Measurements from ENCODE around the gene CABP7. TPM values are rescaled to one million over a fixed set of nuclear protein-coding genes. Genes with fewer than 3 reads are reported as not detected.

The CABP7 gene
- total and polyA plus RNA-seq, 2 experiments from 2014 or later, result 0.06 to 0.24 TPM

DNA sequence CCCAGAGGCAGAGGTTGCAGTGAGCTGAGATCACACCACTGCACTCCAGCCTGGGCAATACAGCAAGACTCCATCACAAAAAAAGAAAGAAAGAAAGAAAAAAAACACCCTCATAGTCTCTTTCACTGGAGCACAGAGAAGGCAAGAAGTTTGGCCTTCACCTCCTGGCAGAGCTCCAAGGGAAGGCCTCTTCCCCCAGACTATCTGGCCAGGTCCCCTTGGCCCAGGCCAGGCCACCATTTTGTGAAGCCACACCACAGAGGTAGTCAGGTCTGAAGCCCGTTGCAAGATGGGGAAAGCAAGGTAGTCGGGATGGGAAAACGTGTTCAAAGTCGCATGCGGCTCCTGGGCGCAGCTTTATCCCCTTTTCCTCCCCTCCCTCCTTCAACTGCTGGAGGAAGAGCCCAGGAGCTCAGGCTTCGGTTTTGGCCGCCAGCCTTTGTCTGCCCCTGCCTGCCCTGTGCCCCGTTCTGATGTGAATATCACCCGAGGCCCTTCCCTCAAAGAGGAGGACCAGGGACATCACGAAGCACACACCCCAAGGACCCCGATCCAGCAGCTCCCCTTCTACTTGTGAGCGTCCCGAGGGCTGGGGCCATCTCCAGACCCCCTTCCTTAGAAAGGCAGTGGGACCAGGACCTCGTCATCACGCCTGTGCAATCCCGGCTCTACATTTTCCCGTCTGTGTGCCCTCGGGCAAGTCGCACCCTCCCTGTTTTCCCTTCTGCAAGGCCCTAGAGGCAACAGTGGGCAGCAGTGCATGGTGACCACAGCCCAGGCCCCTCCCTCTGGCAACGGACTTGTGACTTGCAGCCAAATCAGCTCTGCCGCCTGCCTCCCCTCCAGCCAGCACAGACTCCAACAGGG lies 17.7 kb downstream of the CABP7 start (continued):
- TF ChIP-seq, protein P1, sequence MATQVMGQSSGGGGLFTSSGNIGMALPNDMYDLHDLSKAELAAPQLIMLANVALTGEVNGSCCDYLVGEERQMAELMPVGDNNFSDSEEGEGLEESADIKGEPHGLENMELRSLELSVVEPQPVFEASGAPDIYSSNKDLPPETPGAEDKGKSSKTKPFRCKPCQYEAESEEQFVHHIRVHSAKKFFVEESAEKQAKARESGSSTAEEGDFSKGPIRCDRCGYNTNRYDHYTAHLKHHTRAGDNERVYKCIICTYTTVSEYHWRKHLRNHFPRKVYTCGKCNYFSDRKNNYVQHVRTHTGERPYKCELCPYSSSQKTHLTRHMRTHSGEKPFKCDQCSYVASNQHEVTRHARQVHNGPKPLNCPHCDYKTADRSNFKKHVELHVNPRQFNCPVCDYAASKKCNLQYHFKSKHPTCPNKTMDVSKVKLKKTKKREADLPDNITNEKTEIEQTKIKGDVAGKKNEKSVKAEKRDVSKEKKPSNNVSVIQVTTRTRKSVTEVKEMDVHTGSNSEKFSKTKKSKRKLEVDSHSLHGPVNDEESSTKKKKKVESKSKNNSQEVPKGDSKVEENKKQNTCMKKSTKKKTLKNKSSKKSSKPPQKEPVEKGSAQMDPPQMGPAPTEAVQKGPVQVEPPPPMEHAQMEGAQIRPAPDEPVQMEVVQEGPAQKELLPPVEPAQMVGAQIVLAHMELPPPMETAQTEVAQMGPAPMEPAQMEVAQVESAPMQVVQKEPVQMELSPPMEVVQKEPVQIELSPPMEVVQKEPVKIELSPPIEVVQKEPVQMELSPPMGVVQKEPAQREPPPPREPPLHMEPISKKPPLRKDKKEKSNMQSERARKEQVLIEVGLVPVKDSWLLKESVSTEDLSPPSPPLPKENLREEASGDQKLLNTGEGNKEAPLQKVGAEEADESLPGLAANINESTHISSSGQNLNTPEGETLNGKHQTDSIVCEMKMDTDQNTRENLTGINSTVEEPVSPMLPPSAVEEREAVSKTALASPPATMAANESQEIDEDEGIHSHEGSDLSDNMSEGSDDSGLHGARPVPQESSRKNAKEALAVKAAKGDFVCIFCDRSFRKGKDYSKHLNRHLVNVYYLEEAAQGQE (IDR thresholded peaks at IDR 0.05; ENCODE audit: unreplicated experiment), result no peak

DNA sequence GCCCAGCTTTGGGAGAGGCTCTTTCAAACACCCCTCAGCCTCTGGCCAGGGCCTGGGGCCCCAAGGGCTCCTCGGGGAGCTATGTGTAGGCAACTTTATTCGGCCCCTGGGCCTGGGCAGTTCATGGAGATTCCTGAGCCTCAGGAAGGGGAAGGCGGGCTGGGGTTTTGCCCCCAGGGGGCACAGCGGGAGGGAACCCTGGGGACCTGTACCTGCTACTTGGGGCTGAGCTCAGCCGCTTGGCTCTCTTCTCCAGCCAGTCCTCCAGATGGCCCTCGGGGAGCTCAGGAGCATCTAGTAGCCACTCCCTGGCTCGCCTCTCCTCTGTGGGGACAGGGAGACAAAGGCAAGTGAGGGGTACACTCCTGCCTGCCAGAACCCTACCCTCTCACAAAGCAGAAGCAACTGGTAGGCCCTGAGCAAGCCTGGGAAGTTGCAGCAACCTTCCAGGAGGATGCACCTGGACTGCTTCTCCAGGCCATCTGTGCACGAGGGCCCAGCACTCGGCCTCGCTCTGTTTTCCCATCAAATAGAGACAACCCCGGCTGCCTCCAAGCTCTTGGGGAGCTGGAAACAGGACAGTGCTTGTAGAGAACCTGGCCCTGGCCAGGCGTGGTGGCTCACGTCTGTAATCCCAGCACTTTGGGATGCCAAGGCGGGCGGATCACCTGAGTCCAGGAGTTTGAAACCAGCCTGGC lies 18.5 kb downstream of the CABP7 start:
- Mint-ChIP-seq H3K9me3 (0 out of 3 replicates have a peak, but pooled peaks cover 2% of the 10 kb centered on the region), H3K27ac (no peak overlapping the region), H3K36me3 (ENCODE audit: low read depth) (peaks cover 3% of the 10 kb centered on the region; the same call in 1 of the 3 replicates), H3K27me3 (ENCODE audit: insufficient read depth, low read depth, poor library complexity) (peaks cover 7% of the 10 kb centered on the region), H3K4me3 (no peak overlapping the region), H3K4me1 (peaks cover 23% of the 10 kb centered on the region)
- Histone ChIP-seq H3K27me3 (ENCODE audit: insufficient read depth) (no peaks in the 10 kb centered on the region), H3F3A (replicated peaks; ENCODE audit: low read depth) (no peaks in the 10 kb centered on the region), H3K4me3 (no peak overlapping the region), H3K27ac (ENCODE audit: low read depth) (no peak overlapping the region), H3K9me2 (ENCODE audit: insufficient read depth) (no peaks in the 10 kb centered on the region), H3K79me2 (replicated peaks; ENCODE audit: insufficient read depth) (no peaks in the 10 kb centered on the region), H3K4me2 (no peak overlapping the region), H4K20me1 (replicated peaks; ENCODE audit: insufficient read depth) (no peaks in the 10 kb centered on the region), H3K36me3 (ENCODE audit: insufficient read depth) (no peaks in the 10 kb centered on the region), H3K4me1 (ENCODE audit: insufficient read depth) (peaks cover 14% of the 10 kb centered on the region), H2AFZ (no peak overlapping the region)
- ATAC-seq, result no peak
- no peak for DNase-seq (ENCODE audit: low spot score)
- TF ChIP-seq CREB1 (CRISPR knock-in tag; IDR thresholded peaks at IDR 0.05; ENCODE audit: low read depth) (no peak), NANOG (IDR thresholded peaks at IDR 0.05; ENCODE audit: borderline replicate concordance) (no peak), EZH2phosphoT487 (IDR thresholded peaks at IDR 0.05; ENCODE audit: unreplicated experiment) (no peak), JUNB (IDR thresholded peaks at IDR 0.05; ENCODE audit: unreplicated experiment) (no peak), STAT1 (IDR thresholded peaks at IDR 0.05; ENCODE audit: unreplicated experiment) (no peak), ZNF114 (CRISPR knock-in tag; IDR thresholded peaks at IDR 0.05) (no peak), EZH2 (IDR thresholded peaks at IDR 0.05; ENCODE audit: low read depth, unreplicated experiment) (no peak)
- TF ChIP-seq, protein P1 (IDR thresholded peaks at IDR 0.05; ENCODE audit: unreplicated experiment), result no peak
- TF ChIP-seq, protein P2, sequence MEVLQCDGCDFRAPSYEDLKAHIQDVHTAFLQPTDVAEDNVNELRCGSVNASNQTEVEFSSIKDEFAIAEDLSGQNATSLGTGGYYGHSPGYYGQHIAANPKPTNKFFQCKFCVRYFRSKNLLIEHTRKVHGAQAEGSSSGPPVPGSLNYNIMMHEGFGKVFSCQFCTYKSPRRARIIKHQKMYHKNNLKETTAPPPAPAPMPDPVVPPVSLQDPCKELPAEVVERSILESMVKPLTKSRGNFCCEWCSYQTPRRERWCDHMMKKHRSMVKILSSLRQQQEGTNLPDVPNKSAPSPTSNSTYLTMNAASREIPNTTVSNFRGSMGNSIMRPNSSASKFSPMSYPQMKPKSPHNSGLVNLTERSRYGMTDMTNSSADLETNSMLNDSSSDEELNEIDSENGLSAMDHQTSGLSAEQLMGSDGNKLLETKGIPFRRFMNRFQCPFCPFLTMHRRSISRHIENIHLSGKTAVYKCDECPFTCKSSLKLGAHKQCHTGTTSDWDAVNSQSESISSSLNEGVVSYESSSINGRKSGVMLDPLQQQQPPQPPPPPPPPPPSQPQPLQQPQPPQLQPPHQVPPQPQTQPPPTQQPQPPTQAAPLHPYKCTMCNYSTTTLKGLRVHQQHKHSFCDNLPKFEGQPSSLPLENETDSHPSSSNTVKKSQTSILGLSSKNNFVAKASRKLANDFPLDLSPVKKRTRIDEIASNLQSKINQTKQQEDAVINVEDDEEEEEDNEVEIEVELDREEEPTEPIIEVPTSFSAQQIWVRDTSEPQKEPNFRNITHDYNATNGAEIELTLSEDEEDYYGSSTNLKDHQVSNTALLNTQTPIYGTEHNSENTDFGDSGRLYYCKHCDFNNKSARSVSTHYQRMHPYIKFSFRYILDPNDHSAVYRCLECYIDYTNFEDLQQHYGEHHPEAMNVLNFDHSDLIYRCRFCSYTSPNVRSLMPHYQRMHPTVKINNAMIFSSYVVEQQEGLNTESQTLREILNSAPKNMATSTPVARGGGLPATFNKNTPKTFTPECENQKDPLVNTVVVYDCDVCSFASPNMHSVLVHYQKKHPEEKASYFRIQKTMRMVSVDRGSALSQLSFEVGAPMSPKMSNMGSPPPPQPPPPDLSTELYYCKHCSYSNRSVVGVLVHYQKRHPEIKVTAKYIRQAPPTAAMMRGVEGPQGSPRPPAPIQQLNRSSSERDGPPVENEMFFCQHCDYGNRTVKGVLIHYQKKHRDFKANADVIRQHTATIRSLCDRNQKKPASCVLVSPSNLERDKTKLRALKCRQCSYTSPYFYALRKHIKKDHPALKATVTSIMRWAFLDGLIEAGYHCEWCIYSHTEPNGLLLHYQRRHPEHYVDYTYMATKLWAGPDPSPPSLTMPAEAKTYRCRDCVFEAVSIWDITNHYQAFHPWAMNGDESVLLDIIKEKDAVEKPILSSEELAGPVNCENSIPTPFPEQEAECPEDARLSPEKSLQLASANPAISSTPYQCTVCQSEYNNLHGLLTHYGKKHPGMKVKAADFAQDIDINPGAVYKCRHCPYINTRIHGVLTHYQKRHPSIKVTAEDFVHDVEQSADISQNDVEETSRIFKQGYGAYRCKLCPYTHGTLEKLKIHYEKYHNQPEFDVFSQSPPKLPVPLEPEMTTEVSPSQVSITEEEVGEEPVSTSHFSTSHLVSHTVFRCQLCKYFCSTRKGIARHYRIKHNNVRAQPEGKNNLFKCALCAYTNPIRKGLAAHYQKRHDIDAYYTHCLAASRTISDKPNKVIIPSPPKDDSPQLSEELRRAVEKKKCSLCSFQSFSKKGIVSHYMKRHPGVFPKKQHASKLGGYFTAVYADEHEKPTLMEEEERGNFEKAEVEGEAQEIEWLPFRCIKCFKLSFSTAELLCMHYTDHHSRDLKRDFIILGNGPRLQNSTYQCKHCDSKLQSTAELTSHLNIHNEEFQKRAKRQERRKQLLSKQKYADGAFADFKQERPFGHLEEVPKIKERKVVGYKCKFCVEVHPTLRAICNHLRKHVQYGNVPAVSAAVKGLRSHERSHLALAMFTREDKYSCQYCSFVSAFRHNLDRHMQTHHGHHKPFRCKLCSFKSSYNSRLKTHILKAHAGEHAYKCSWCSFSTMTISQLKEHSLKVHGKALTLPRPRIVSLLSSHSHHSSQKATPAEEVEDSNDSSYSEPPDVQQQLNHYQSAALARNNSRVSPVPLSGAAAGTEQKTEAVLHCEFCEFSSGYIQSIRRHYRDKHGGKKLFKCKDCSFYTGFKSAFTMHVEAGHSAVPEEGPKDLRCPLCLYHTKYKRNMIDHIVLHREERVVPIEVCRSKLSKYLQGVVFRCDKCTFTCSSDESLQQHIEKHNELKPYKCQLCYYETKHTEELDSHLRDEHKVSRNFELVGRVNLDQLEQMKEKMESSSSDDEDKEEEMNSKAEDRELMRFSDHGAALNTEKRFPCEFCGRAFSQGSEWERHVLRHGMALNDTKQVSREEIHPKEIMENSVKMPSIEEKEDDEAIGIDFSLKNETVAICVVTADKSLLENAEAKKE (CRISPR knock-in tag; IDR thresholded peaks at IDR 0.05), result no peak
